H1 (cell line): ENCODE results near the gene GYS2. TPM values are rescaled to one million over a fixed set of nuclear protein-coding genes. Genes with fewer than 3 reads are reported as not detected.

ENCODE experiments used
- CTCF ChIA-PET: fragments of 300-600 bp; sonication (Branson Sonifier 250); formaldehyde crosslinking; loops from one replicate; lab custom pipeline; 2021; ENCODE audit not compliant: partially characterized antibody; lab: Charles Lee
- POLR2A ChIA-PET: fragments of 300-600 bp; sonication (Branson Sonifier 250); formaldehyde crosslinking; loops from one replicate; lab custom pipeline; 2021; ENCODE audit warnings: inconsistent platforms; ENCODE audit not compliant: partially characterized antibody; lab: Charles Lee
- DNase-seq, 2 experiments: peaks; one replicate each; pipeline versions ENCODE4 v3.0.0 to v3.0.0-alpha.2; 2010 to 2022; ENCODE audit warnings: low spot score in 2 of 2, low read depth in 1 of 2, mixed read lengths in 1 of 2
- FAIRE-seq: peaks from 2 replicates; lab custom pipeline; 2011; peaks lifted over from hg19 to GRCh38; lab: Jason Lieb, UNC
- H2AFZ ChIP-seq: 2 replicates; pipeline ENCODE4 v1.8.1; 2012; ENCODE audit warnings: low read length, inconsistent platforms
- H2AK5ac ChIP-seq: 2 replicates; pipeline ENCODE4 v1.6.1; 2013; ENCODE audit warnings: low read depth, low read length
- H2BK120ac ChIP-seq: replicated peaks from 2 replicates; pipeline ENCODE3; 2013; ENCODE audit warnings: low read depth, low read length, inconsistent platforms
- H2BK12ac ChIP-seq: 2 replicates; pipeline ENCODE4 v1.6.1; 2013; ENCODE audit warnings: low read depth, low read length
- H2BK15ac ChIP-seq: 2 replicates; pipeline ENCODE4 v1.6.1; 2013; ENCODE audit warnings: low read length
- H2BK20ac ChIP-seq: 2 replicates; pipeline ENCODE4 v1.6.1; 2013; ENCODE audit warnings: low read length
- H2BK5ac ChIP-seq: 2 replicates; pipeline ENCODE4 v1.6.1; 2013; ENCODE audit warnings: low read depth, low read length
- H3K14ac ChIP-seq: 2 replicates; pipeline ENCODE4 v1.6.1; 2013; ENCODE audit warnings: inconsistent platforms; ENCODE audit not compliant: insufficient read length
- H3K18ac ChIP-seq: 2 replicates; pipeline ENCODE4 v1.6.1; 2013; ENCODE audit warnings: low read length; ENCODE audit errors: extremely low read depth
- H3K23ac ChIP-seq: 2 replicates; pipeline ENCODE4 v1.6.1; 2013; ENCODE audit warnings: inconsistent platforms; ENCODE audit not compliant: insufficient read length
- H3K23me2 ChIP-seq: 2 replicates; pipeline ENCODE4 v1.6.1; 2013; ENCODE audit warnings: low read depth, low read length
- H3K27ac ChIP-seq: 2 replicates; pipeline ENCODE4 v1.6.1; 2011; ENCODE audit warnings: low read depth, low read length, inconsistent platforms
- H3K27me3 ChIP-seq, 4 experiments: replicated peaks in 1 of 4; 1 replicate in 1 of 4; 2 replicates in 3 of 4; pipeline versions ENCODE4 v1.6.1 to v1.8.1; 2011 to 2013; ENCODE audit warnings: low read length in 3 of 4, mild to moderate bottlenecking in 3 of 4, inconsistent platforms in 2 of 4, mixed read lengths in 2 of 4, moderate library complexity in 1 of 4; ENCODE audit not compliant: control insufficient read depth in 3 of 4, insufficient read depth in 3 of 4; ENCODE audit errors: extremely low read depth in 1 of 4
- H3K36me3 ChIP-seq, 4 experiments: 2 replicates each; pipeline versions ENCODE4 v1.6.1 to v1.8.1; 2011 to 2013; ENCODE audit warnings: mild to moderate bottlenecking in 4 of 4, low read length in 3 of 4, moderate library complexity in 2 of 4, control low read depth in 1 of 4, inconsistent platforms in 1 of 4; ENCODE audit not compliant: insufficient read depth in 4 of 4, control insufficient read depth in 2 of 4
- H3K4ac ChIP-seq: replicated peaks from 2 replicates; pipeline ENCODE3; 2013; ENCODE audit warnings: low read length, low read depth, mixed read lengths, inconsistent platforms; ENCODE audit not compliant: insufficient read length
- H3K4me1 ChIP-seq, 4 experiments: replicated peaks in 1 of 4; 1 replicate in 1 of 4; 2 replicates in 3 of 4; pipeline versions ENCODE4 v1.6.1 to v1.8.1; 2011 to 2013; ENCODE audit warnings: low read length in 3 of 4, inconsistent platforms in 2 of 4, mixed read lengths in 1 of 4; ENCODE audit not compliant: insufficient read depth in 4 of 4, control insufficient read depth in 3 of 4
- H3K4me2 ChIP-seq, 2 experiments: 2 replicates each; pipeline versions ENCODE4 v1.6.1 to v1.8.1; 2011 to 2013; ENCODE audit warnings: low read depth in 2 of 2, low read length in 2 of 2, control low read depth in 1 of 2, inconsistent platforms in 1 of 2, mild to moderate bottlenecking in 1 of 2; ENCODE audit not compliant: insufficient read depth in 1 of 2
- H3K4me3 ChIP-seq, 4 experiments: fragments of 200-600, 300-600 bp in 1 of 4; sonication (generic), shearing (Covaris generic), sonication (Bioruptor Twin) in 1 of 4; 2 replicates each; pipeline versions ENCODE4 v1.5.1 to v1.8.1; 2011 to 2016; ENCODE audit warnings: low read length in 4 of 4, low read depth in 3 of 4, control low read depth in 2 of 4, inconsistent platforms in 2 of 4, mild to moderate bottlenecking in 2 of 4, mixed read lengths in 1 of 4, moderate library complexity in 1 of 4; ENCODE audit not compliant: insufficient read depth in 2 of 4; ENCODE audit errors: extremely low read depth in 1 of 4
- H3K56ac ChIP-seq: replicated peaks from 2 replicates; pipeline ENCODE3; 2013; ENCODE audit warnings: low read depth, mild to moderate bottlenecking, mixed read lengths, low read length, inconsistent platforms; ENCODE audit not compliant: insufficient read length
- H3K79me1 ChIP-seq: 2 replicates; pipeline ENCODE4 v1.6.1; 2013; ENCODE audit warnings: low read depth, low read length, control low read depth
- H3K79me2 ChIP-seq, 2 experiments: 2 replicates each; pipeline versions ENCODE4 v1.6.1 to v1.8.1; 2012 to 2013; ENCODE audit warnings: low read length in 2 of 2, mild to moderate bottlenecking in 2 of 2, inconsistent platforms in 1 of 2; ENCODE audit not compliant: insufficient read depth in 2 of 2, control insufficient read depth in 1 of 2
- H3K9ac ChIP-seq, 4 experiments: replicated peaks in 1 of 4; 1 replicate in 1 of 4; 2 replicates in 3 of 4; pipeline versions ENCODE4 v1.6.1 to v1.8.1; 2011 to 2013; ENCODE audit warnings: low read depth in 3 of 4, low read length in 3 of 4, control low read depth in 2 of 4, mild to moderate bottlenecking in 2 of 4, moderate library complexity in 2 of 4, inconsistent platforms in 1 of 4; ENCODE audit errors: extremely low read depth in 1 of 4
- H3K9me3 ChIP-seq, 2 experiments: 2 replicates each; pipeline versions ENCODE4 v1.6.1 to v1.8.1; 2012 to 2013; ENCODE audit warnings: mild to moderate bottlenecking in 2 of 2, moderate library complexity in 2 of 2, control low read depth in 1 of 2, inconsistent platforms in 1 of 2, low read depth in 1 of 2, low read length in 1 of 2, mixed read lengths in 1 of 2; ENCODE audit not compliant: insufficient read depth in 2 of 2
- H4K20me1 ChIP-seq, 2 experiments: replicated peaks in 1 of 2; 2 replicates each; pipeline versions ENCODE3 to v1.8.1; 2011 to 2013; ENCODE audit warnings: inconsistent platforms in 2 of 2, low read length in 2 of 2, mild to moderate bottlenecking in 1 of 2; ENCODE audit not compliant: insufficient read depth in 2 of 2, control insufficient read depth in 1 of 2
- H4K5ac ChIP-seq: 2 replicates; pipeline ENCODE4 v1.6.1; 2013; ENCODE audit warnings: low read length, low read depth, mixed read lengths, inconsistent platforms; ENCODE audit not compliant: insufficient read length
- H4K8ac ChIP-seq: 2 replicates; pipeline ENCODE4 v1.8.0; 2013; ENCODE audit warnings: mild to moderate bottlenecking, moderate library complexity, low read length, inconsistent platforms; ENCODE audit not compliant: insufficient read depth; ENCODE audit errors: extremely low read depth
- H4K91ac ChIP-seq: replicated peaks from 2 replicates; pipeline ENCODE3; 2013; ENCODE audit warnings: low read length, mixed read lengths, inconsistent platforms; ENCODE audit not compliant: insufficient read length
- WGBS, 2 experiments: shearing (Covaris generic) in 1 of 2; methylation state at CpG; one replicate each; pipeline versions ENCODE4 v1.1.6 to v1.1.7; 2013 to 2015; ENCODE audit warnings: low lambda C conversion rate in 2 of 2, mixed read lengths in 2 of 2, inconsistent platforms in 1 of 2, low coverage in 1 of 2, missing lambda C conversion rate in 1 of 2; ENCODE audit not compliant: insufficient replicate concordance in 2 of 2, insufficient coverage in 1 of 2, insufficient read length in 1 of 2; ENCODE audit errors: extremely low coverage in 1 of 2, missing lambda C conversion rate in 1 of 2; 5-methylcytosine and 5-hydroxymethylcytosine counted together
- polyA plus RNA-seq, 7 experiments: library from polyadenylated mRNA; depleted of rRNA in 3 of 7; stranded (reverse) in 5 of 7; unstranded in 2 of 7; fragments of >200 nt in 5 of 7; fragments of 200-250 nt in 2 of 7; gene quantifications; 1 replicate in 5 of 7; 2 replicates in 1 of 7; 4 replicates in 1 of 7; pipeline versions ENCODE4 v1.2.1 to v1.2.3, GENCODE V29; 2011 to 2013; ENCODE audit warnings: missing spikeins in 2 of 7, mixed read lengths in 2 of 7
- total RNA-seq: library from RNA; stranded (reverse); fragmentation: NEBNext Ultra II Directional; extraction: Animal tissue kit (Norgen Biotek cat#: 25700); gene quantifications from 2 replicates; pipeline ENCODE4 v1.2.1, GENCODE V29; 2021
- TF ChIP-seq, protein P1 (sequence below): IDR thresholded peaks from 2 replicates; pipeline ENCODE4 v1.6.1; 2012; ENCODE audit warnings: inconsistent platforms

The GYS2 gene
- total and polyA plus RNA-seq, 2 of the 8 experiments (the other 6 are each of a cell fraction or from before 2014, with no cell fraction given) = not detected

DNA sequence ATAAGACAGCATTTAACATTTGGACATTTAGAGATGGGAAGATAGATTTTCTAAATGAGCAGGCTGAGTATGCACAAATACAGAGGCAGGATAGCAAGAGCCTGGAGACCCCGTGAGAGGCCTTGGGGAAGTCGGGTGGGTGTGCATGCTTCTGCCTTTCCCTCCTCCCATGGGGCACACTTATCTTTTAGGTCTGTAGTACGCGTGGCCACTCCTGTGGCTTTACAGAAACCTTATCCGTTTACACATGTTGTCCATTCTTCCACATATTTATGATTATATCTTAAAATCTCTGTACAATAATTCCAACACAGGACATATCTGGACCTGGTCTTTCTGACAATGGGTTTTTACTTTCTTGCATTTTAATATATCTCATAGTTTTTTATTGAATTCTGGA, 33.6 kb downstream of the GYS2 start:
- H3K9ac ChIP-seq = no peak overlapping the region
- H4K5ac ChIP-seq = no peak overlapping the region
- H3K23me2 ChIP-seq = no peaks in the 10 kb centered on the region
- FAIRE-seq (no peak), DNase-seq (no peak)
- H4K20me1 ChIP-seq = no peaks in the 10 kb centered on the region
- H3K56ac ChIP-seq = no peak overlapping the region
- no peaks in the 10 kb centered on the region for H3K4me1 ChIP-seq
- H2BK120ac ChIP-seq = no peak overlapping the region
- no peak overlapping the region for H3K23ac ChIP-seq
- no peaks in the 10 kb centered on the region for H3K36me3 ChIP-seq
- no peaks in the 10 kb centered on the region for H3K79me2 ChIP-seq
- H2BK20ac ChIP-seq = no peak overlapping the region
- no peak overlapping the region for H2BK15ac ChIP-seq
- H3K4ac ChIP-seq = no peak overlapping the region
- no peak overlapping the region for H2AK5ac ChIP-seq
- no peaks in the 10 kb centered on the region for H3K79me1 ChIP-seq
- H3K27ac ChIP-seq = no peak overlapping the region
- no peak overlapping the region for H2BK5ac ChIP-seq
- no peak overlapping the region for H3K4me3 ChIP-seq
- WGBS, 2 experiments = 93% methylated on average over 5 of the region's 5 CpGs; no CpG with 5 or more reads in 1 of the 2 experiments
- no peak overlapping the region for H3K4me2 ChIP-seq
- no peaks in the 10 kb centered on the region for H3K27me3 ChIP-seq
- H2BK12ac ChIP-seq = no peak overlapping the region
- no peaks in the 10 kb centered on the region for H3K9me3 ChIP-seq
- H2AFZ ChIP-seq = no peak overlapping the region
- no peak overlapping the region for H3K14ac ChIP-seq
- ChIA-PET CTCF (interaction anchor here (1.0 kb wide), 1 partner anchor 446 kb away, joined by 3 read pairs; no protein-coding TSS in a partner anchor), POLR2A (no interaction called here)
- no peak overlapping the region for H4K8ac ChIP-seq
- H3K18ac ChIP-seq = no peak overlapping the region
- H4K91ac ChIP-seq = no peak overlapping the region
- TF ChIP-seq, protein P1, sequence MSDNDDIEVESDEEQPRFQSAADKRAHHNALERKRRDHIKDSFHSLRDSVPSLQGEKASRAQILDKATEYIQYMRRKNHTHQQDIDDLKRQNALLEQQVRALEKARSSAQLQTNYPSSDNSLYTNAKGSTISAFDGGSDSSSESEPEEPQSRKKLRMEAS = no peak
